ENCODE data around the gene MAP3K4. TPM values are rescaled to one million over a fixed set of nuclear protein-coding genes. Genes with fewer than 3 reads are reported as not detected.

MAP3K4 gene
- total RNA-seq, 1 donor from 2014 or later, result 51.6 TPM

DNA sequence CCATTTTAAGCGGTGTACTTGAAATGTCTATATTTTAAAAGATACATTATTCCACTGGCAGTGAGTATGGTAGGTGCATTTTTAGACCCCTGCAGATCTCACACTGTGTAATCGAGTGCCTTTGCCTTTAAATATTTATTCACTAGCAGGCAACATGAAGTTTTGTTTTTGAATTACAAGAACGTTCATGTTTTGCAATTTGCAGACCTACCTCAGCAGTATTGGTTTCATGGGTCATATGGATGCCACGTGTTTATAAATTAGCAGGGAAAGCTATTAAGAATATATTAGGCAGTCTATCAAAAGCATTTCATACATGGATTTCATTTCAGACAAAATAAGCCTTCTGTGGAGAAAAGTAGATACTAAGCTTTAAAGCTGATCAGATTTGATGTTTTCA lies 7.2 kb downstream of the MAP3K4 start:
- no peaks in the 10 kb centered on the region for H3K9me3 Mint-ChIP-seq
- H3K4me1 Mint-ChIP-seq (ENCODE audit: unreplicated experiment), result peaks cover 21% of the 10 kb centered on the region
- H3K27me3 Mint-ChIP-seq, result no peaks in the 10 kb centered on the region
- no peak overlapping the region for H3K4me3 Mint-ChIP-seq
- no peak for DNase-seq (ENCODE audit: extremely low spot score, unreplicated experiment)
- no peaks in the 10 kb centered on the region for H3K36me3 Mint-ChIP-seq
- TF ChIP-seq, protein P1, sequence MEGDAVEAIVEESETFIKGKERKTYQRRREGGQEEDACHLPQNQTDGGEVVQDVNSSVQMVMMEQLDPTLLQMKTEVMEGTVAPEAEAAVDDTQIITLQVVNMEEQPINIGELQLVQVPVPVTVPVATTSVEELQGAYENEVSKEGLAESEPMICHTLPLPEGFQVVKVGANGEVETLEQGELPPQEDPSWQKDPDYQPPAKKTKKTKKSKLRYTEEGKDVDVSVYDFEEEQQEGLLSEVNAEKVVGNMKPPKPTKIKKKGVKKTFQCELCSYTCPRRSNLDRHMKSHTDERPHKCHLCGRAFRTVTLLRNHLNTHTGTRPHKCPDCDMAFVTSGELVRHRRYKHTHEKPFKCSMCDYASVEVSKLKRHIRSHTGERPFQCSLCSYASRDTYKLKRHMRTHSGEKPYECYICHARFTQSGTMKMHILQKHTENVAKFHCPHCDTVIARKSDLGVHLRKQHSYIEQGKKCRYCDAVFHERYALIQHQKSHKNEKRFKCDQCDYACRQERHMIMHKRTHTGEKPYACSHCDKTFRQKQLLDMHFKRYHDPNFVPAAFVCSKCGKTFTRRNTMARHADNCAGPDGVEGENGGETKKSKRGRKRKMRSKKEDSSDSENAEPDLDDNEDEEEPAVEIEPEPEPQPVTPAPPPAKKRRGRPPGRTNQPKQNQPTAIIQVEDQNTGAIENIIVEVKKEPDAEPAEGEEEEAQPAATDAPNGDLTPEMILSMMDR (conservative IDR thresholded peaks at IDR 0.05), result no peak
- no peak overlapping the region for H3K27ac Mint-ChIP-seq

DNA sequence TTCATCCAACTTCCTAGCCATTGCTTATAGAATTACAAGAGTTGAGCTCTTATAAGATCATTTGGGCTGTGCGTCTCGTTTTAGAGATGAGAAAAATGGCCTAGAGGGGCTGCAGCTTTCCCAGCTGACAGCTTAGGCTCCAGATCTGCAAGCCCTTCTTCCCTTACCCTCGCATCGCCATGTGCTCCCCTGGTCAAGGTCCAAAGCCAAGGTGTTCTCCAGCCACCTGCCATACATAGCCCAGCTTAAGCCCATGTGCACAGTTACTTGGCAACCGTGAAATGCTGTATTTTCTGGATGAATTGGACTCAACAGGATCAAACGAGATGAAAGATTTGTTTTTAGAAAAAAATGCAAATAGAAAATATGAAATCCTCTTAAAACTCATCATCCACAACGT lies 7.9 kb downstream of the MAP3K4 start:
- Mint-ChIP-seq H3K4me3 (peak overlapping the region; percentile 20), H3K27ac (peak overlapping the region; percentile 27), H3K4me1 (ENCODE audit: unreplicated experiment) (peaks cover 21% of the 10 kb centered on the region), H3K9me3 (no peaks in the 10 kb centered on the region), H3K36me3 (peaks cover 4% of the 10 kb centered on the region), H3K27me3 (no peaks in the 10 kb centered on the region)
- TF ChIP-seq, protein P1 (conservative IDR thresholded peaks at IDR 0.05), result no peak
- DNase-seq (ENCODE audit: extremely low spot score, unreplicated experiment), result no peak

DNA sequence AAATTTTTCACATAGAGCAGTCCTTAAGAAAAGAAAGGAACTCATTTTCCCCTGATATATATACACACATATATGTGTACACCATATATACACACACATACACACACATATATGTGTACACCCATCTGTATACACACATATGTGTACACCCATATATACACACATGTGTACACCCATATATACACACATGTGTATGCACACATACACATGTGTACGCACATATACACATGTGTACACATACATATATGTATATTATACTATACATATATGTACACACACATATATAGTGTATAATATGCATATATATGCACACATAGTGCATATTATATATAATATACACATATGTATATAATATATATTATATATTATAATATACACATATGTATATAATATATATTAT lies 9.1 kb downstream of the MAP3K4 start:
- DNase-seq (ENCODE audit: extremely low spot score, unreplicated experiment), result no peak
- Mint-ChIP-seq H3K4me1 (ENCODE audit: unreplicated experiment) (peaks cover 21% of the 10 kb centered on the region), H3K27me3 (no peaks in the 10 kb centered on the region), H3K9me3 (no peaks in the 10 kb centered on the region), H3K4me3 (no peak overlapping the region), H3K27ac (no peak overlapping the region), H3K36me3 (peaks cover 4% of the 10 kb centered on the region)
- TF ChIP-seq, protein P1 (conservative IDR thresholded peaks at IDR 0.05), result no peak

DNA sequence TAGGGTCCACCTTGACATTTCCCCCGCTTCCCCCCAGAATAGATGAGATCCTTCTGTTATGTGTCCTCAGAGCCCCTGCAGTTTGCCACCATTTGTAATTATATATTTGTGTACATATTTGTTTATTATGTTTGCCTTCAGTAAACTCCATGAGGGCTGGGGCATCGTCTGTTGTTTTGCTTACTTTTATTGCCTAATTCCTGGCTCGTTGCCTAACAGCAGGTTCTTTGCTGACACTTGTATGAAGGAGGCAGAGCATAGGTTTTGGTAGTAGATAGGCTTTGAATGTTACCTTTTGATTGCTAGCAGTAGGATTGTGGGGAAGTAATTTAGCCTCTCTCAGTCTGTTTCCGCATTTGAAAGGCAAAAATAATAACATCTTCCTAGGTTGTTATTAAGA lies 9.9 kb downstream of the MAP3K4 start:
- H3K36me3 Mint-ChIP-seq, result peaks cover 4% of the 10 kb centered on the region
- peaks cover 16% of the 10 kb centered on the region for H3K4me1 Mint-ChIP-seq (ENCODE audit: unreplicated experiment)
- TF ChIP-seq, protein P1 (conservative IDR thresholded peaks at IDR 0.05), result no peak
- no peak overlapping the region for H3K4me3 Mint-ChIP-seq
- no peak for DNase-seq (ENCODE audit: extremely low spot score, unreplicated experiment)
- no peaks in the 10 kb centered on the region for H3K27me3 Mint-ChIP-seq
- no peaks in the 10 kb centered on the region for H3K9me3 Mint-ChIP-seq
- H3K27ac Mint-ChIP-seq, result no peak overlapping the region

DNA sequence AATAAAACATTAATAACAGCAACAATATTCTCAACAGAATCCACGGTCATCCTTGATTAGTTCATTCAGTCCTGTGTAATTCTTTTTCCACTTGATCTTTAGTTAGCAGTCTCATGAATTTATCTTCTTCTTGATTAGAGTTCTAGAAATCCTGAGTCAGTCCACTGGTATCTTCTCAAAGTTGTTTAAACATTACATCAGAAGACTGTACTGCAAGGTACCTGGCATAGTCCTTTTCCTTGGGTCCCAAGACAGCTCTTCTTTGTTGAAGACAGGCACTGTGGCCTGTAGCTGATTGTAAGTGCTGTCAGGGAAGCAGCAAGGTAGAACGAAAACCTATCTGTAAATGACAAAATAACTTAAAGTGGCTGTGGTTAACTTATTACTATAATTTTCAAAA lies 11.8 kb downstream of the MAP3K4 start:
- TF ChIP-seq, protein P1 (conservative IDR thresholded peaks at IDR 0.05), result no peak
- H3K27ac Mint-ChIP-seq, result no peak overlapping the region
- H3K4me3 Mint-ChIP-seq, result no peak overlapping the region
- H3K4me1 Mint-ChIP-seq (ENCODE audit: unreplicated experiment), result peaks cover 14% of the 10 kb centered on the region
- DNase-seq (ENCODE audit: extremely low spot score, unreplicated experiment), result no peak
- peaks cover 4% of the 10 kb centered on the region for H3K36me3 Mint-ChIP-seq
- no peaks in the 10 kb centered on the region for H3K9me3 Mint-ChIP-seq
- H3K27me3 Mint-ChIP-seq, result no peaks in the 10 kb centered on the region

DNA sequence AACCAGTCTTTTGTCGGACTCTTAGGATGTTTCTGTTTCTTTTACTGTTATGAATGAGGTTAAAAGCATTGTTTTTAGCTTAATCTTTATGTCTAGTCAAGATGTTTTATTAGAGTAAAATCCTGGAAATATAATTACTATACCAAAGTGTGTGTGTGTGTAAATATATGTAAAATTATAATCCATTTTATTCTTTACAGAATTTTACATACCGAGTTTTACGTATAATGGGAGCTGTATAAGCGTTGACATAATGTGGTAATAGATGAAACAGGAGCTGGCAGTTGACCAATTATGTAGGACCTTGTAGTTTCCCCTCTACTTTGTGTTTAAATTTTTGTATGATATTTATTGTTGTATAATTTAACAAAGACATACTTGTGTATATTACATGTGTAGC lies 16.7 kb downstream of the MAP3K4 start:
- no peaks in the 10 kb centered on the region for H3K27me3 Mint-ChIP-seq
- H3K27ac Mint-ChIP-seq, result no peak overlapping the region
- H3K9me3 Mint-ChIP-seq, result no peaks in the 10 kb centered on the region
- no peak for DNase-seq (ENCODE audit: extremely low spot score, unreplicated experiment)
- TF ChIP-seq, protein P1 (conservative IDR thresholded peaks at IDR 0.05), result no peak
- H3K4me1 Mint-ChIP-seq (ENCODE audit: unreplicated experiment), result peaks cover 24% of the 10 kb centered on the region
- peaks cover 9% of the 10 kb centered on the region for H3K36me3 Mint-ChIP-seq
- no peak overlapping the region for H3K4me3 Mint-ChIP-seq
